GM12891 (cell line): ENCODE data around the gene MUTYH.

Source experiments
- DNase-seq: peaks from one replicate; pipeline ENCODE4 v3.0.0; 2011; ENCODE audit warnings: low spot score; ENCODE audit not compliant: insufficient read length
- FAIRE-seq: peaks from 2 replicates; lab custom pipeline; 2011; peaks lifted over from hg19 to GRCh38; lab: Jason Lieb, UNC
- PAX5 ChIP-seq: IDR thresholded peaks from 2 replicates; pipeline ENCODE4 v1.6.1; 2011; ENCODE audit warnings: low read length, moderate library complexity, mild to moderate bottlenecking; ENCODE audit not compliant: insufficient read depth, severe bottlenecking
- POLR2A ChIP-seq: IDR thresholded peaks from 2 replicates; pipeline ENCODE4 v1.6.1; 2011; ENCODE audit warnings: low read depth, low read length, control low read depth
- POLR2AphosphoS5 ChIP-seq: IDR thresholded peaks from 2 replicates; pipeline ENCODE4 v1.6.1; 2011; ENCODE audit warnings: low read depth, low read length, control low read depth
- POU2F2 ChIP-seq: IDR thresholded peaks from 2 replicates; pipeline ENCODE4 v1.6.1; 2011; ENCODE audit warnings: low read depth, mild to moderate bottlenecking, control low read depth, low read length, moderate library complexity
- SPI1 ChIP-seq: IDR thresholded peaks from 2 replicates; pipeline ENCODE4 v1.6.1; 2011; ENCODE audit warnings: low read depth, low read length, control low read depth
- TAF1 ChIP-seq: IDR thresholded peaks from 2 replicates; pipeline ENCODE4 v1.6.1; 2011; ENCODE audit warnings: low read depth, low read length, control low read depth

The MUTYH gene

GRCh38 chr1:45335855-45336324 is 4.3 kb downstream of the MUTYH start:
- FAIRE-seq, result no peak
- TF ChIP-seq SPI1, result no peak
- TF ChIP-seq POLR2A, result no peak
- no peak for TF ChIP-seq PAX5
- TF ChIP-seq TAF1, result no peak
- no peak for TF ChIP-seq POU2F2
- TF ChIP-seq POLR2AphosphoS5, result no peak
- DNase-seq, result no peak

- FAIRE-seq (no peak), DNase-seq (no peak)
- TF ChIP-seq TAF1 (no peak), SPI1 (no peak), POLR2AphosphoS5 (no peak), POLR2A (no peak)
Observed at GRCh38 chr1:45334308-45335245, 5.7 kb downstream of the MUTYH start.

- FAIRE-seq, result no peak
- TF ChIP-seq POLR2AphosphoS5 (no peak), POLR2A (no peak), PAX5 (no peak), POU2F2 (no peak), TAF1 (no peak), SPI1 (no peak)
- no peak for DNase-seq
Observed at GRCh38 chr1:45332346-45332720, 7.9 kb downstream of the MUTYH start.

- TF ChIP-seq TAF1 (no peak), POLR2AphosphoS5 (no peak), POU2F2 (no peak), PAX5 (no peak), SPI1 (no peak), POLR2A (no peak)
- FAIRE-seq (no peak), DNase-seq (no peak)
Observed at GRCh38 chr1:45331436-45332345, 8.5 kb downstream of the MUTYH start.

GRCh38 chr1:45329445-45329844 is 10.8 kb downstream of the MUTYH start:
- DNase-seq (no peak), FAIRE-seq (no peak)
- TF ChIP-seq POLR2AphosphoS5, result no peak
- TF ChIP-seq SPI1, result no peak
- TF ChIP-seq POU2F2, result no peak
- no peak for TF ChIP-seq TAF1
- TF ChIP-seq POLR2A, result no peak
- TF ChIP-seq PAX5, result no peak

GRCh38 chr1:45328680-45329079 is 11.6 kb downstream of the MUTYH start:
- DNase-seq (no peak), FAIRE-seq (no peak)
- TF ChIP-seq POLR2A (no peak), POLR2AphosphoS5 (no peak), PAX5 (no peak), TAF1 (no peak), POU2F2 (no peak), SPI1 (no peak)

- no peak for DNase-seq
- FAIRE-seq, result no peak
- TF ChIP-seq POLR2AphosphoS5 (no peak), PAX5 (no peak), POU2F2 (no peak), TAF1 (no peak)
Observed at GRCh38 chr1:45327644-45328515, 12.4 kb downstream of the MUTYH start.

- TF ChIP-seq POLR2A (peak; percentile 86), PAX5 (no peak), POU2F2 (peak; percentile 66; the same call in 1 of the 2 replicates), TAF1 (peak; percentile 80; the same call in 1 of the 2 replicates), POLR2AphosphoS5 (peak; percentile 82)
- DNase-seq, result peak; percentile 79
- peak; percentile 90 for FAIRE-seq
Observed at GRCh38 chr1:45326627-45327623, 13.3 kb downstream of the MUTYH start, which contains the start of gene HPDL. Gene HPDL (plus strand): TSS chr1:45326895. CDS start chr1:45327149, 254 bp downstream.
